IMR-90 (cell line): ENCODE data around the gene ATP1A3. TPM values are rescaled to one million over a fixed set of nuclear protein-coding genes. Genes with fewer than 3 reads are reported as not detected.

Experiments used
- ATAC-seq: fragments of 200-7000 bp; cut with Tn5 transposase; 2 replicates; pipeline ENCODE4 v1.9.1; 2020; ENCODE audit warnings: low read depth, mild to moderate bottlenecking, moderate library complexity
- BruUV-seq: library from RNA; stranded (reverse); fragments of 400-500 nt; replicated peaks from 2 replicates; lab custom pipeline; 2021; lab: Mats Ljungman, UMichigan
- CTCF ChIA-PET: fragments of 300-600 bp; formaldehyde crosslinking; extraction: SDS; loops from one replicate; lab custom pipeline; 2021; ENCODE audit warnings: antibody characterized with exemption; lab: Yijun Ruan, JAX
- POLR2A ChIA-PET: fragments of 300-600 bp; sonication (Branson Sonifier 250); formaldehyde crosslinking; loops from one replicate; lab custom pipeline; 2022; ENCODE audit warnings: antibody characterized with exemption; ENCODE audit not compliant: unreplicated experiment; lab: Charles Lee
- DNase-seq: peaks from one replicate; pipeline ENCODE4 v3.0.0; 2013
- H2AFZ ChIP-seq: replicated peaks from 2 replicates; pipeline ENCODE3; 2013; ENCODE audit warnings: low read length, mild to moderate bottlenecking; ENCODE audit not compliant: poor library complexity
- H2AK5ac ChIP-seq: 2 replicates; pipeline ENCODE4 v1.6.1; 2013; ENCODE audit warnings: low read depth, low read length, inconsistent platforms
- H2AK9ac ChIP-seq: replicated peaks from 2 replicates; pipeline ENCODE3; 2013; ENCODE audit warnings: mild to moderate bottlenecking, low read depth, low read length, moderate library complexity; ENCODE audit not compliant: poor library complexity
- H2BK120ac ChIP-seq: 2 replicates; pipeline ENCODE4 v1.6.1; 2013; ENCODE audit warnings: low read depth, low read length, inconsistent platforms
- H2BK15ac ChIP-seq: 3 replicates; pipeline ENCODE4 v1.6.1; 2013; ENCODE audit warnings: low read depth, low read length, inconsistent platforms
- H2BK20ac ChIP-seq: 2 replicates; pipeline ENCODE4 v1.6.1; 2013; ENCODE audit warnings: low read depth, mild to moderate bottlenecking, inconsistent platforms, low read length, moderate library complexity
- H2BK5ac ChIP-seq: 2 replicates; pipeline ENCODE4 v1.6.1; 2013; ENCODE audit warnings: mild to moderate bottlenecking, low read depth, low read length, inconsistent platforms; ENCODE audit not compliant: poor library complexity, severe bottlenecking
- H3K14ac ChIP-seq: replicated peaks from 2 replicates; pipeline ENCODE4 v1.6.1; 2013; ENCODE audit warnings: low read depth, low read length, inconsistent platforms
- H3K18ac ChIP-seq: 2 replicates; pipeline ENCODE4 v1.6.1; 2013; ENCODE audit warnings: low read depth, low read length, control low read depth
- H3K23ac ChIP-seq: 2 replicates; pipeline ENCODE4 v1.6.1; 2013; ENCODE audit warnings: low read depth, low read length, inconsistent platforms
- H3K27ac ChIP-seq: 2 replicates; pipeline ENCODE4 v1.5.1; 2013; ENCODE audit warnings: mild to moderate bottlenecking, control low read depth, low read length; ENCODE audit not compliant: insufficient read depth
- H3K27me3 ChIP-seq: 2 replicates; pipeline ENCODE4 v1.6.1; 2013; ENCODE audit warnings: low read length; ENCODE audit not compliant: control insufficient read depth, insufficient read depth
- H3K36me3 ChIP-seq: 2 replicates; pipeline ENCODE4 v1.6.1; 2013; ENCODE audit warnings: low read length, mixed read lengths; ENCODE audit not compliant: control insufficient read depth, insufficient read depth
- H3K4ac ChIP-seq: 2 replicates; pipeline ENCODE4 v1.6.1; 2013; ENCODE audit warnings: low read depth, low read length, inconsistent platforms
- H3K4me1 ChIP-seq: 2 replicates; pipeline ENCODE4 v1.6.1; 2013; ENCODE audit warnings: low read length, mixed read lengths; ENCODE audit not compliant: control insufficient read depth, insufficient read depth
- H3K4me2 ChIP-seq: 2 replicates; pipeline ENCODE4 v1.6.1; 2013; ENCODE audit warnings: low read depth, mild to moderate bottlenecking, control low read depth, low read length, moderate library complexity
- H3K4me3 ChIP-seq: 2 replicates; pipeline ENCODE4 v1.5.1; 2013; ENCODE audit warnings: low read depth, mild to moderate bottlenecking, control low read depth, low read length, moderate library complexity; ENCODE audit not compliant: insufficient read depth
- H3K56ac ChIP-seq: 2 replicates; pipeline ENCODE4 v1.6.1; 2013; ENCODE audit warnings: low read length, inconsistent platforms; ENCODE audit not compliant: insufficient read depth; ENCODE audit errors: extremely low read depth
- H3K79me1 ChIP-seq, 2 experiments: 2 replicates each; pipeline ENCODE4 v1.6.1; 2013; ENCODE audit warnings: low read length in 2 of 2, inconsistent platforms in 1 of 2, low read depth in 1 of 2
- H3K9ac ChIP-seq: 2 replicates; pipeline ENCODE4 v1.6.1; 2013; ENCODE audit warnings: low read depth, low read length, control low read depth
- H3K9me1 ChIP-seq: 2 replicates; pipeline ENCODE4 v1.6.1; 2013; ENCODE audit warnings: low read length, inconsistent platforms; ENCODE audit not compliant: insufficient read depth
- H3K9me3 ChIP-seq: 2 replicates; pipeline ENCODE4 v1.6.1; 2013; ENCODE audit warnings: low read length; ENCODE audit not compliant: control insufficient read depth, insufficient read depth
- H4K20me1 ChIP-seq: 2 replicates; pipeline ENCODE4 v1.6.1; 2013; ENCODE audit warnings: low read length, inconsistent platforms; ENCODE audit not compliant: insufficient read depth
- H4K5ac ChIP-seq: 2 replicates; pipeline ENCODE4 v1.6.1; 2013; ENCODE audit warnings: mild to moderate bottlenecking, low read depth, low read length, control low read depth
- H4K8ac ChIP-seq, 2 experiments: 2 replicates each; pipeline ENCODE4 v1.6.1; 2013; ENCODE audit warnings: low read depth in 2 of 2, low read length in 2 of 2, control low read depth in 1 of 2, inconsistent platforms in 1 of 2
- H4K91ac ChIP-seq: 2 replicates; pipeline ENCODE4 v1.6.1; 2013; ENCODE audit warnings: low read depth, low read length, inconsistent platforms; ENCODE audit not compliant: insufficient read depth
- MAZ ChIP-seq: IDR thresholded peaks from 2 replicates; pipeline ENCODE4 v1.6.1; 2012; ENCODE audit warnings: low read depth, mild to moderate bottlenecking, low read length, improper control_type of control experiment, moderate library complexity, borderline replicate concordance
- NFE2L2 ChIP-seq: fragments of 150-350 bp; IDR thresholded peaks from 2 replicates; pipeline ENCODE4 v1.6.1; 2016; ENCODE audit warnings: low read depth, mild to moderate bottlenecking, low read length
- RCOR1 ChIP-seq: IDR thresholded peaks from 2 replicates; pipeline ENCODE4 v1.6.1; 2012; ENCODE audit warnings: mild to moderate bottlenecking, low read length, improper control_type of control experiment; ENCODE audit not compliant: insufficient replicate concordance
- WGBS, 2 experiments: methylation state at CpG; one replicate each; pipeline versions ENCODE4 v1.1.5 to v1.1.7; 2013; ENCODE audit warnings: missing lambda C conversion rate in 2 of 2; ENCODE audit not compliant: insufficient read length in 1 of 2; ENCODE audit errors: extremely low coverage in 2 of 2; 5-methylcytosine and 5-hydroxymethylcytosine counted together
- dilution Hi-C: fragments of 300-500 bp; cut with HindIII; formaldehyde crosslinking; loops from one replicate; pipeline ENCODE4 v1.14.3; 2018; ENCODE audit warnings: low sequenced_read_pairs; ENCODE audit not compliant: unreplicated experiment
- in situ Hi-C: fragments of 300-500 bp; cut with MboI; formaldehyde crosslinking; loops from 3 replicates; pipeline ENCODE4 v1.14.3; 2019; ENCODE audit warnings: low sequenced_read_pairs, inconsistent platforms, mixed read lengths
- intact Hi-C: fragments of 100-400 bp; cut with micrococcal nuclease; formaldehyde crosslinking; loops from 2 replicates; pipeline ENCODE4 v1.10.0; 2022
- polyA plus RNA-seq, 3 experiments: library from polyadenylated mRNA; depleted of rRNA; stranded (reverse); fragments of >200 nt; gene quantifications; 2 replicates each; pipeline ENCODE4 v1.2.3, GENCODE V29; 2012; ENCODE audit warnings: low replicate concordance in 1 of 3
- total RNA-seq: library from RNA; depleted of rRNA; stranded (reverse); fragments of >200 nt; gene quantifications from 2 replicates; pipeline ENCODE4 v1.2.3, GENCODE V29; 2012

The ATP1A3 gene
- total and polyA plus RNA-seq, 2 of the 4 experiments (the other 2 are of a cell fraction): under 0.01 to 0.12 TPM

- no peak overlapping the region for H3K18ac ChIP-seq
- peaks cover 16% of the 10 kb centered on the region for H4K20me1 ChIP-seq
- H3K27ac ChIP-seq: no peak overlapping the region
- no peak overlapping the region for H4K8ac ChIP-seq
- H3K4me1 ChIP-seq: 0 out of 2 replicates have a peak, but pooled peaks cover 2% of the 10 kb centered on the region
- no peak overlapping the region for H4K91ac ChIP-seq
- TF ChIP-seq NFE2L2 (no peak), RCOR1 (no peak), MAZ (no peak)
- no peaks in the 10 kb centered on the region for H3K9me3 ChIP-seq
- H2AK5ac ChIP-seq: no peak overlapping the region
- no peak overlapping the region for H3K56ac ChIP-seq
- H2BK15ac ChIP-seq: no peak overlapping the region
- no peak overlapping the region for H3K9ac ChIP-seq
- peaks cover 85% of the 10 kb centered on the region for H3K27me3 ChIP-seq
- no peak overlapping the region for H3K4ac ChIP-seq
- H2AK9ac ChIP-seq: peak overlapping the region; percentile 82
- ChIA-PET POLR2A (no interaction called here), CTCF (no interaction called here)
- dilution Hi-C loops (no loop called here), intact Hi-C loops (no loop called here), in situ Hi-C loops (no loop called here)
- peak overlapping the region; percentile 93 for H2BK5ac ChIP-seq
- no peak overlapping the region for H3K23ac ChIP-seq
- DNase-seq (no peak), ATAC-seq (no peak)
- H3K79me1 ChIP-seq: no peaks in the 10 kb centered on the region
- H3K4me3 ChIP-seq: no peak overlapping the region
- H3K14ac ChIP-seq: no peak overlapping the region
- no peak overlapping the region for H3K4me2 ChIP-seq
- no TSS peak for BruUV-seq
- H2AFZ ChIP-seq: peak overlapping the region; percentile 6
- 97% methylated on average over 4 of the region's 6 CpGs; no CpG with 5 or more reads in 1 of the 2 experiments for WGBS, 2 experiments
- H2BK120ac ChIP-seq: no peak overlapping the region
- peaks cover 20% of the 10 kb centered on the region for H3K9me1 ChIP-seq
- H3K36me3 ChIP-seq: no peaks in the 10 kb centered on the region
- H4K5ac ChIP-seq: no peak overlapping the region
- H2BK20ac ChIP-seq: no peak overlapping the region
These were observed 75.9 kb downstream of the ATP1A3 start for GRCh38 chr19:41918095-41918494.
